ENCODE data around the gene ZNF14.
"Not testable (repeated sequence)": the region's sequence is repeated elsewhere in the genome, so short reads cannot be mapped to it uniquely, and the experiment has no call there.

Gene ZNF14

GRCh38 chr19:19746286-19747213 lies 13.6 kb upstream of the ZNF14 start:
- no peak for DNase-seq

GRCh38 chr19:19745496-19746285 lies 12.8 kb upstream of the ZNF14 start:
- no peak for DNase-seq

- DNase-seq = no peak
Measured at GRCh38 chr19:19744641-19745040, 11.7 kb upstream of the ZNF14 start.

GRCh38 chr19:19743921-19744320 lies 11.0 kb upstream of the ZNF14 start:
- not testable (repeated sequence) for DNase-seq

GRCh38 chr19:19743176-19743575 lies 10.3 kb upstream of the ZNF14 start:
- no peak for DNase-seq

GRCh38 chr19:19742773-19743172 lies 9.9 kb upstream of the ZNF14 start:
- DNase-seq = no peak

- no peak for DNase-seq
Measured at GRCh38 chr19:19741184-19741583, 8.3 kb upstream of the ZNF14 start.

- DNase-seq = no peak
Measured at GRCh38 chr19:19740755-19741154, 7.8 kb upstream of the ZNF14 start.

GRCh38 chr19:19738564-19738963 lies 5.7 kb upstream of the ZNF14 start:
- DNase-seq = no peak

GRCh38 chr19:19737559-19738332 lies 4.8 kb upstream of the ZNF14 start:
- no peak for DNase-seq

GRCh38 chr19:19721896-19722295 lies 11.0 kb downstream of the ZNF14 start:
- DNase-seq = no peak

GRCh38 chr19:19719798-19720197 lies 13.1 kb downstream of the ZNF14 start:
- no peak for DNase-seq

GRCh38 chr19:19711934-19712828 lies 20.7 kb downstream of the ZNF14 start:
- no peak for DNase-seq

- DNase-seq = no peak
Measured at GRCh38 chr19:19711306-19711933, 21.5 kb downstream of the ZNF14 start.

- no peak for DNase-seq
Measured at GRCh38 chr19:19710506-19710905, 22.4 kb downstream of the ZNF14 start.

- DNase-seq = no peak
Measured at GRCh38 chr19:19704836-19705235, 28.1 kb downstream of the ZNF14 start.

- not testable (repeated sequence) for DNase-seq
Measured at GRCh38 chr19:19700493-19700892, 32.4 kb downstream of the ZNF14 start.

GRCh38 chr19:19697589-19697988 lies 35.3 kb downstream of the ZNF14 start:
- no peak for DNase-seq

- DNase-seq = no peak
Measured at GRCh38 chr19:19696386-19696785, 36.5 kb downstream of the ZNF14 start.

- no peak for DNase-seq
Measured at GRCh38 chr19:19691683-19692082, 41.2 kb downstream of the ZNF14 start.

GRCh38 chr19:19689023-19689422 lies 43.9 kb downstream of the ZNF14 start:
- DNase-seq = not testable (repeated sequence)

GRCh38 chr19:19687090-19687489 lies 45.8 kb downstream of the ZNF14 start:
- DNase-seq = no peak
